Fibroblast of pulmonary artery (primary cell): Measurements from ENCODE around the gene NRXN3.

Experiments used
- DNase-seq: peaks from one replicate; pipeline ENCODE4 v3.0.0-alpha.2; 2010; ENCODE audit warnings: low read depth
- H3K4me3 ChIP-seq: replicated peaks from 2 replicates; pipeline ENCODE4 v1.5.1; 2011; ENCODE audit warnings: low read depth, mild to moderate bottlenecking, control low read depth, low read length, moderate library complexity
- TF ChIP-seq, protein P1 (sequence below): IDR thresholded peaks from 2 replicates; pipeline ENCODE4 v1.5.1; 2011; ENCODE audit warnings: mild to moderate bottlenecking, control low read depth, low read length, inconsistent platforms; ENCODE audit errors: missing control alignments

The NRXN3 gene

DNA sequence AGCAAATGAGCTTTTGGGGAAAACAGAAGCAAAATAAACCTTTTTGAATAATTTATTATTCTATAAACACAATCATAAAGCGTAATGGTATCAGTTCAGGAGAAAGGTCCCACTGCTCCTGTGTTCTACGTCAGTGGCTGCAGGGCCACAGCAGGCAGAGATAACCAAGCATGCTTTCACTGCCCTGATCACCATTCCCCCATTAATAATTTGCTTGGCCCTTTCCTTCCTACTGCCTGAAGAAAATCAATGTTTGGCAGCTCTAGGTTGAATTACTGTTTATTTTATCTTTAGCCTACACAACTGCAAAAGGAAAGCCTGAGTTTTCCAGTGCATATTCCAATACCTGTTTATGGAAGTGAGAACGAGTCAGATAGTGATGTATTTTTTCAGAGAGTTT is 1671.3 kb downstream of the NRXN3 start:
- no peak for DNase-seq
- TF ChIP-seq, protein P1, sequence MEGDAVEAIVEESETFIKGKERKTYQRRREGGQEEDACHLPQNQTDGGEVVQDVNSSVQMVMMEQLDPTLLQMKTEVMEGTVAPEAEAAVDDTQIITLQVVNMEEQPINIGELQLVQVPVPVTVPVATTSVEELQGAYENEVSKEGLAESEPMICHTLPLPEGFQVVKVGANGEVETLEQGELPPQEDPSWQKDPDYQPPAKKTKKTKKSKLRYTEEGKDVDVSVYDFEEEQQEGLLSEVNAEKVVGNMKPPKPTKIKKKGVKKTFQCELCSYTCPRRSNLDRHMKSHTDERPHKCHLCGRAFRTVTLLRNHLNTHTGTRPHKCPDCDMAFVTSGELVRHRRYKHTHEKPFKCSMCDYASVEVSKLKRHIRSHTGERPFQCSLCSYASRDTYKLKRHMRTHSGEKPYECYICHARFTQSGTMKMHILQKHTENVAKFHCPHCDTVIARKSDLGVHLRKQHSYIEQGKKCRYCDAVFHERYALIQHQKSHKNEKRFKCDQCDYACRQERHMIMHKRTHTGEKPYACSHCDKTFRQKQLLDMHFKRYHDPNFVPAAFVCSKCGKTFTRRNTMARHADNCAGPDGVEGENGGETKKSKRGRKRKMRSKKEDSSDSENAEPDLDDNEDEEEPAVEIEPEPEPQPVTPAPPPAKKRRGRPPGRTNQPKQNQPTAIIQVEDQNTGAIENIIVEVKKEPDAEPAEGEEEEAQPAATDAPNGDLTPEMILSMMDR = no peak
- H3K4me3 ChIP-seq = no peak overlapping the region

DNA sequence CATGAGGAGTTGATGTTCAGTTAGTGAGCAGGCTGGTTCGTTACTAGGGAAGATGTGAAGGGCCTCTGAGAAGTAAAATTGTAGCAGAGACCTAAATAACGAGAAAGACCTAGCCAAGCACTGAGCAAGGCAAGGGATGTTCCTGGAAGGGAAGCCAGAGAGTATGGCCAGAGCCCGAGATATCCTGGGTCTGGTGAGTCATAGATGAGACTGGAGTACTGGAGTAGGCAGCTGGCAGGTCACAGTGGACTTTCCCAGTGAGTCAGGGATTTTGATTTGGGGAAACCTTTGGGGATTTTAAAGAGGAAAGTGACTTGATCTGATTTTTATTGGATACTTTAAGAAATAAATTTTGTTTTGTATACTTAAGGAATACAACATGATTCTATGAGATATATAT is 1672.1 kb downstream of the NRXN3 start:
- H3K4me3 ChIP-seq = no peak overlapping the region
- peak; percentile 67 for DNase-seq
- TF ChIP-seq, protein P1 = no peak

DNA sequence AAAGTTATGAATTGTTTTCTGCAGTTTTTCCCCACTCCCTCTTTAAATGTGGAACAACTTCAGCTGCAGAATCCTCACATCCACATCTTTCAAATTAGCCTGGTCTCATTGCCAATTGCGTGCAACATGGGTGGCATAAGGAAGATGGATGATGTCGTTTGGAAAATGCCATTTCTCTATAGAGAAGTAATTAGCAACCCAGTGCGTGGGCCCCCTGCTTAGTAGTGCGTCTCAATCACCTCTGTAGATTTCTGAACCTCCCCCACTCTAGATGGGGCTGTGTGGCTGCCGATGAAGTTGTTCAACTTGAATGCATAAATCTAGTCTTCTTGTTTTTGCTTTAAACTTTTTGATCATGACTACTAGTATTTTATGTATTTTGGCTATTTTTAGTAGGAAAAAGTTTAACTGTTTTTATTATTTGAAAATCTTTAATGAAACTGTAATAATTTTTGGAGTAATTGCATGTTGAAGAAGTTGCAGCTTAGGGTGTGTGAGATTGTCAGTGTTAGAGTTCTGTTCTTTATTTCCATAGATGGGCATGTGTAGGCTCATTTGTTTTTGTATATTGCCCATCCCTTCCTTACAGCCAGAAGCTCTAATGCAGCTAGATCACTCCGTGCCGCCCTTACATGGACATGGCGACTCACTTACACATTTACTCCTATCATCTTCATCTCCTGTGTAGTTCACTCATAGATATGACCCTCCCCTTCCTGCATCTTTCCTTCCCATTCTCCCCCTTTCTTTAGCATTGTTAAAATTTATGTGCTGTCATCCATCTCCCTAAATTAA is 1683.0 kb downstream of the NRXN3 start:
- no peak for DNase-seq
- TF ChIP-seq, protein P1 = no peak
- no peak overlapping the region for H3K4me3 ChIP-seq

DNA sequence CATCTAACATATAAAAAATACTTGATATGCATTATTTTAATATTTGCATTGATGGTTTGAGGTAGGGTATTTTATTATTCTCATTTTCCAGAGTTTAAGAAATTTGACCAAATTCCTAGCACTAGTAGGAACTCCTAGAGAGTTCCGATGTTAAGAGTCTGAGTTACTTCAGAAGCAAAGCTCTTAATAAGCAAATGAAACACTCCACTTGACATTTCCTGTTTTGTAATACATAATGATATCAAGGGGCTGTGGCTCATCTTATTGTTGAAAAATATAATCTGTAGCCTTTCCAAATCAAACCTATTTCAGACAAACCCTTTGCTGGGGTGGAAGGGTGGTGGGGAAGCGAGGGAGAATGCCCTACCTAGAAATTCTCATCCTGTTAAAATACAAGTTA is 1685.6 kb downstream of the NRXN3 start:
- TF ChIP-seq, protein P1 = no peak
- no peak overlapping the region for H3K4me3 ChIP-seq
- peak; percentile 20 for DNase-seq

DNA sequence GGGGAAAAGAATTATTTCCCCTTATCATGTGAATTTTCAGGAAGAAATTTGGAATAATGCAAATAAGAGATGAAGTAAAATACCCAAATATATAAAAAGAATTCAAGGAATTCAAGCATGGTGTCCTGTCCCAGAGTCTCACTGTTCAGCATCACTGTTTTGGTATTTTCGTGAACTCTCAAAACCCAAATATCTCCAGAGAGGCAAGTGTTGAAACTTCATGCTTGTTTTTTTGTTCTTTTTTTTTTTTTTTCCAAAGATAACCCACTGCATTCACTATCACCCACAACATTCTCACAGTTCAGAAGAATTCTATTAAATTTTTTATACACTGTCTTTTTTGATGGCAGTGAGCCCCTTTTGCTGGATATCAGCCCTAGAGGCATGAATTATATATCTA is 1686.2 kb downstream of the NRXN3 start:
- TF ChIP-seq, protein P1 = no peak
- H3K4me3 ChIP-seq = no peak overlapping the region
- DNase-seq = peak; percentile 53

DNA sequence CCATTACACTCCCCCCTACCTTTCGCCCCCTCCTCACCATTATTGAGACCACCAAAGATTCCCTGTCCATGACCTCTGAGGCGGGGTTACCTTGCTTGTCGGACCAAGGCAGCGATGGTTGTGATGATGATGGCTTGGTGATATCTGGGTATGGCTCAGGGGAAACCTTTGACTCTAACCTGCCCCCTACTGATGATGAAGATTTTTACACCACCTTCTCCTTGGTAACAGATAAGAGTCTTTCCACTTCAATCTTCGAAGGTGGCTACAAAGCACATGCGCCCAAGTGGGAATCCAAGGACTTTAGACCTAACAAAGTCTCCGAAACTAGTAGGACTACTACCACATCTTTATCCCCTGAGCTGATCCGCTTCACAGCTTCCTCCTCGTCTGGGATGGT is 1690.9 kb downstream of the NRXN3 start:
- no peak for DNase-seq
- no peak overlapping the region for H3K4me3 ChIP-seq
- TF ChIP-seq, protein P1 = no peak

DNA sequence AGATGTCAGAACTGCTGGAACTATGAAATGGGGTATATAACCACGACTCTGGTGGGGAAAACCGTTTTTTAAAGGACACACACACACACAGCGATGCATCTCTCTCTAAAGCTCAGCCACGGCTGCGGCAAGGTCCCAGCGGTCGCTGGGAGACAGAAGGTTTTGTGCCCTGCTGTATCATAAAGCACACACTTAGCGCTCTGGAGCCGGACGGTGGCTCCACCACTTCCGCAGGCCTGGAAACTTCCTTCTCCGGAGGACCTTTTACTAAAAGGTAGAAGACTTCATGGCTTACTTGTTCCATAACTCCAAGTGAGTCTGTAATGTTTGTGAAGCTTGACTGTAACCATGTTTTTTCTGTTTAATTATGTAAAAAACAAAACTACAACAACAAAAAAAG is 1691.9 kb downstream of the NRXN3 start:
- no peak for DNase-seq
- no peak overlapping the region for H3K4me3 ChIP-seq
- TF ChIP-seq, protein P1 = no peak
